ENCODE data around the gene HEBP1.

Gene HEBP1

DNA sequence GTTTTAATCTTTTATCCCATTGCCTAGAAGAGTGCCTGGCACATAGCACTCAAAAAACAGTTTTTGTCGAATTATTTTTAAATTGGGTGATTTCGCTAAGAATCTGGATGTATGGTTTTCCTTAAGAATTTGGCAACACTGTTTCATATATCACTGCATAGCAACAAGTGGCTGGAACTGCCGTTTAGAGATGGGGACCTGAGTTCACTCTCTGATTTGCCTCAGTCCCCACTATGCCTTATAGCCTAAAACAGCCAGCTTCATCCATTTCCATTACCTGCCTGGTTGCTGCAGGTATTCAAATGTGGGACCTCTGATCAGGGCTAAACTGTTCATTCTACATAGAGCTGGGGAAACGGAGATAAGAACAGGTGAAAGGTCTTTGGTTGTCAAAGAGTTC lies 1.8 kb downstream of the HEBP1 start:
- no peaks in the 10 kb centered on the region for H3K79me2 ChIP-seq (ENCODE audit: insufficient read depth, low read depth)
- no peak overlapping the region for H3K27ac ChIP-seq
- H3K4me2 ChIP-seq, result no peak overlapping the region

DNA sequence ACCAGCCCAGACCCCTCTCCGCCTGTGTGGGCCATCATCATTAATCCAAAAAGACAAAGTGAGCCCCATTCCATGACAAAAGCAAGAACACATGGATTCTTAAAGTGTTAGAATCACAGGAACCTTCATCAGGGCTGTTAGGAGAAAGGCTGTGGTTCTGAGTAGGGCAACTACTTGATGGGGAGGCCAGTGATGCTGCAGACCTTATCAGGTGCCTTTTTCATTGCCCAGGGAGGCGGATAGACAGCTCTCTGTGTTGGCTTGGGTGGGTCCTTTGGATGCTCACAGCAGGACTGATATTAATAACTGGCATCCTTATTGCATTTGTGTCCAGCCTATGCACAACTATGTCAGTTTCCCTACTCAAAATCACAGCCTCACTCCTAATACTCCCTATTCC lies 2.3 kb downstream of the HEBP1 start:
- H3K4me2 ChIP-seq, result no peak overlapping the region
- H3K4me1 ChIP-seq (ENCODE audit: low read depth, poor library complexity, severe bottlenecking), result peaks cover under 1% of the 10 kb centered on the region
- H3K27me3 ChIP-seq (ENCODE audit: insufficient read depth, low read depth), result no peaks in the 10 kb centered on the region
- no peaks in the 10 kb centered on the region for H4K20me1 ChIP-seq (ENCODE audit: insufficient read depth)
- TF ChIP-seq, protein P1, sequence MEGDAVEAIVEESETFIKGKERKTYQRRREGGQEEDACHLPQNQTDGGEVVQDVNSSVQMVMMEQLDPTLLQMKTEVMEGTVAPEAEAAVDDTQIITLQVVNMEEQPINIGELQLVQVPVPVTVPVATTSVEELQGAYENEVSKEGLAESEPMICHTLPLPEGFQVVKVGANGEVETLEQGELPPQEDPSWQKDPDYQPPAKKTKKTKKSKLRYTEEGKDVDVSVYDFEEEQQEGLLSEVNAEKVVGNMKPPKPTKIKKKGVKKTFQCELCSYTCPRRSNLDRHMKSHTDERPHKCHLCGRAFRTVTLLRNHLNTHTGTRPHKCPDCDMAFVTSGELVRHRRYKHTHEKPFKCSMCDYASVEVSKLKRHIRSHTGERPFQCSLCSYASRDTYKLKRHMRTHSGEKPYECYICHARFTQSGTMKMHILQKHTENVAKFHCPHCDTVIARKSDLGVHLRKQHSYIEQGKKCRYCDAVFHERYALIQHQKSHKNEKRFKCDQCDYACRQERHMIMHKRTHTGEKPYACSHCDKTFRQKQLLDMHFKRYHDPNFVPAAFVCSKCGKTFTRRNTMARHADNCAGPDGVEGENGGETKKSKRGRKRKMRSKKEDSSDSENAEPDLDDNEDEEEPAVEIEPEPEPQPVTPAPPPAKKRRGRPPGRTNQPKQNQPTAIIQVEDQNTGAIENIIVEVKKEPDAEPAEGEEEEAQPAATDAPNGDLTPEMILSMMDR (conservative IDR thresholded peaks at IDR 0.05; ENCODE audit: low read depth, low read length), result no peak
- no peak overlapping the region for H3K27ac ChIP-seq
- no peaks in the 10 kb centered on the region for H3K79me2 ChIP-seq (ENCODE audit: insufficient read depth, low read depth)
- H2AFZ ChIP-seq (ENCODE audit: low read depth), result no peak overlapping the region
- no peaks in the 10 kb centered on the region for H3K36me3 ChIP-seq (ENCODE audit: insufficient read depth)
- no peak overlapping the region for H3K9ac ChIP-seq
- no peak overlapping the region for H3K4me3 ChIP-seq (IDR thresholded peaks at IDR 0.05; ENCODE audit: insufficient read depth, low read depth, low read length)

More for the DNA sequence above, 1.8 kb downstream of the HEBP1 start:
- Histone ChIP-seq H2AFZ (ENCODE audit: low read depth) (no peak overlapping the region), H4K20me1 (ENCODE audit: insufficient read depth) (no peaks in the 10 kb centered on the region), H3K27me3 (ENCODE audit: insufficient read depth, low read depth) (no peaks in the 10 kb centered on the region), H3K4me3 (IDR thresholded peaks at IDR 0.05; ENCODE audit: insufficient read depth, low read depth, low read length) (no peak overlapping the region), H3K9ac (no peak overlapping the region), H3K4me1 (ENCODE audit: low read depth, poor library complexity, severe bottlenecking) (no peaks in the 10 kb centered on the region), H3K36me3 (ENCODE audit: insufficient read depth) (no peaks in the 10 kb centered on the region)
- TF ChIP-seq, protein P1 (conservative IDR thresholded peaks at IDR 0.05; ENCODE audit: low read depth, low read length), result no peak

DNA sequence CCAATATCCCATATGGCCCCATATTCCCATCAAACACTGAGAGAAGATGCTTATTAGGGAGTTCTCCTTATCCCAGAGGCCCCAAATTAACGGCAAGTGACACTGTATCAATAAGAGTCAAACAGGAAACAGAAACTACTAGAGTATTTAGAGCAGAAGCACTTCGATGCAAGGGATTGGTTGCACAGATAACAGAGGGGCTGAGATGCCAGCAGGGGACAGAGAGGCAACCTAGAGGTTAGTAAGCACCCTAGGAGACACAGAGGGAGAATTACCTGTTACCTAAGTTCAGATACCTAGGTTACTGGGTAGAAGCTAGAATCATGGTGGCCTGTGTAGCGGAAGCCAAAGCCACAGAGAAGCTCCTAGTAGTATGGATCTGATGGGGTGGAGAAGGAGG lies 2.9 kb downstream of the HEBP1 start:
- H3K27ac ChIP-seq, result no peak overlapping the region
- no peaks in the 10 kb centered on the region for H3K79me2 ChIP-seq (ENCODE audit: insufficient read depth, low read depth)
- H2AFZ ChIP-seq (ENCODE audit: low read depth), result no peak overlapping the region
- peaks cover 4% of the 10 kb centered on the region for H3K4me1 ChIP-seq (ENCODE audit: low read depth, poor library complexity, severe bottlenecking)
- no peak overlapping the region for H3K4me2 ChIP-seq
- TF ChIP-seq, protein P1 (conservative IDR thresholded peaks at IDR 0.05; ENCODE audit: low read depth, low read length), result no peak
- no peaks in the 10 kb centered on the region for H3K27me3 ChIP-seq (ENCODE audit: insufficient read depth, low read depth)
- no peaks in the 10 kb centered on the region for H3K36me3 ChIP-seq (ENCODE audit: insufficient read depth)
- H3K4me3 ChIP-seq (IDR thresholded peaks at IDR 0.05; ENCODE audit: insufficient read depth, low read depth, low read length), result no peak overlapping the region
- H3K9ac ChIP-seq, result no peak overlapping the region
- no peaks in the 10 kb centered on the region for H4K20me1 ChIP-seq (ENCODE audit: insufficient read depth)

DNA sequence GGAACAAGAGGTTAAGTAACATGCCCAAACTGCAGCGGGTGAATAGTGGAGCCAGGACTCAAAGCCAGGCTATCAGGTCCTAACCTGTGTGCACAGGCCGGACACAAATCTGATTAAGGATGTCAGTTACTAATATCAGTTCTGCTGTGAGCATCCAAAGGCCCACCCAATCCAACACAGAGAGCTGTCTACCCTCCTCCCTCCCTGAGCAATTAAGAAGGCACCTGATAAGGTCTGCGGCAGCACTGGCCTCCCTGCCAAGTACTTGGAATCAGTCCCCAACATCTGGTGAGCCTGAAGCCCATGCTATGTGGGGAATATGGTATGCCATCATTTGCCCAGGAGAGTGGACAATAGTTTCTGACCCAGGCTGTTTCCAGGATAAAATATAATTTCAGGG lies 3.9 kb downstream of the HEBP1 start:
- Histone ChIP-seq H3K27ac (no peak overlapping the region), H3K79me2 (ENCODE audit: insufficient read depth, low read depth) (no peaks in the 10 kb centered on the region), H2AFZ (ENCODE audit: low read depth) (no peak overlapping the region), H3K4me3 (IDR thresholded peaks at IDR 0.05; ENCODE audit: insufficient read depth, low read depth, low read length) (no peak overlapping the region), H3K4me2 (no peak overlapping the region), H3K36me3 (ENCODE audit: insufficient read depth) (no peaks in the 10 kb centered on the region), H4K20me1 (ENCODE audit: insufficient read depth) (no peaks in the 10 kb centered on the region), H3K9ac (no peak overlapping the region), H3K27me3 (ENCODE audit: insufficient read depth, low read depth) (no peaks in the 10 kb centered on the region), H3K4me1 (ENCODE audit: low read depth, poor library complexity, severe bottlenecking) (peaks cover 4% of the 10 kb centered on the region)
- TF ChIP-seq, protein P1 (conservative IDR thresholded peaks at IDR 0.05; ENCODE audit: low read depth, low read length), result no peak
